ENCODE measurements around the gene PLCB1.
"Not testable (repeated sequence)": the region's sequence is repeated elsewhere in the genome, so short reads cannot be mapped to it uniquely, and the experiment has no call there.

The PLCB1 gene

DNA sequence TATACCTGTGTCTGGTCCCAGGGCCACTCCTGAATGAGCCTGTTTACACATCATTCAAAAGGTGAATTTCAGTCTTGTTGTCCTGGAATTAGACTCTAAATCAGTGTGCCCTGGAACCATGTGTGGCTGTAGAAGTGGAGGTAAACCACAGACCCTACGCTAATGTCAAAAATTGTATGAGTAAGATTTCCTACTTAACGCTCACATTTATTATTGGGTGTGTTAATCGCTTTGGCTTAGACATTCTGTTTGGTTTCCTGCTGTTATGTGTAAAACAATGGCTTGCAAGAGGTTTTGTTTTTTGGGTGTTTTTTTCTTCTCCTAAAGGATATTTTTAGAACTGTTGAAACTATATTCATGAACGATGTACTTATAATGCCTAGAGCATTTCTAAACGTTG is 19.3 kb downstream of the PLCB1 start:
- peaks cover 68% of the 10 kb centered on the region for H3K4me1 ChIP-seq (ENCODE audit: insufficient read depth, low read length)
- H3K4me3 ChIP-seq (ENCODE audit: low read depth in 1 of 2, low read length in 2 of 2): no peak overlapping the region
- H3K9me3 ChIP-seq (ENCODE audit: low read length): no peaks in the 10 kb centered on the region
- no peaks in the 10 kb centered on the region for H3K27me3 ChIP-seq (ENCODE audit: control insufficient read depth in 1 of 2, insufficient read depth in 2 of 2, low read length in 2 of 2)
- H3K36me3 ChIP-seq (ENCODE audit: insufficient read depth, low read length): no peaks in the 10 kb centered on the region
- H3K27ac ChIP-seq (ENCODE audit: low read depth, low read length): peak overlapping the region; percentile 32
- no peak overlapping the region for H3K9ac ChIP-seq (ENCODE audit: low read length)

DNA sequence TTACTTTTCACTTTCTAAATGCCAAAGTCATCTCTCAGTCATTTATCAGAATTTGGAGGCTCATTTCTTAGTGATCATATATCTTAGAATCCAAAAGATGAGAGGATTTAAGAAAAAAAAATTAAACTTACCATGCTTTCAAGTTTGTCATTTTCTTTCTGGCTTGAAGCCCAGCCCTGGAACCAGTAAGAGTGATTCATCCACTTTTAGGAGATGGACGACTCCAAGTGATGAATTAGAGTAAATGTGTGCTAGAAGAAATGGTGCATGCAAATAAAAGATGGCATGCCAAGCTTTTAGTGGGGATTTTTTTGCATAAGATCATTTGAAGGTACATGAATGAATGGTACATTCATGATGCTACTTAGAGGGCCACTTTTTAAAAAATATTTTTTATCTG is 20.1 kb downstream of the PLCB1 start:
- peaks cover 76% of the 10 kb centered on the region for H3K4me1 ChIP-seq (ENCODE audit: insufficient read depth, low read length)
- H3K27me3 ChIP-seq (ENCODE audit: control insufficient read depth in 1 of 2, insufficient read depth in 2 of 2, low read length in 2 of 2): no peaks in the 10 kb centered on the region
- no peak overlapping the region for H3K4me3 ChIP-seq (ENCODE audit: low read depth in 1 of 2, low read length in 2 of 2)
- no peaks in the 10 kb centered on the region for H3K36me3 ChIP-seq (ENCODE audit: insufficient read depth, low read length)
- no peaks in the 10 kb centered on the region for H3K9me3 ChIP-seq (ENCODE audit: low read length)
- no peak overlapping the region for H3K27ac ChIP-seq (ENCODE audit: low read depth, low read length)
- H3K9ac ChIP-seq (ENCODE audit: low read length): no peak overlapping the region

DNA sequence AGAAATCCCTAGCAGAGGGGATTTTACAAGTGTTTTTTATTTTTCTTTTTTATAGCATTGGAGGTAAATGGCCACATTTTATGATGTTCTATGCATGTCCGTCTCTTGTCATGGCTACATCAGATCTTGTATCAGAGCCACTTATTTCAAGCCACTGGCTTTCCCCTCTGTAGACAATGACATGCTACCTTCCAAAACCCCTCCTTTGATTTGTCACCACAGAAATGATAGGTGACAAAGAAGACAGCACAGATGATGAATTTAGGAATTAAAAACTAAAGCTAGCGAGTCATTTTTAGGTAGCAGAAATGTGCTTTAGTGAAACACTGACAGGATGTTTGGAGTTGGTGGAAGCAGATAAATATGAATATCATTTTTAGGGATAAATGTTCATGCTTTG is 20.8 kb downstream of the PLCB1 start:
- Histone ChIP-seq H3K4me3 (ENCODE audit: low read depth in 1 of 2, low read length in 2 of 2) (no peak overlapping the region), H3K27me3 (ENCODE audit: control insufficient read depth in 1 of 2, insufficient read depth in 2 of 2, low read length in 2 of 2) (no peaks in the 10 kb centered on the region), H3K9me3 (ENCODE audit: low read length) (no peaks in the 10 kb centered on the region), H3K27ac (ENCODE audit: low read depth, low read length) (no peak overlapping the region), H3K4me1 (ENCODE audit: insufficient read depth, low read length) (peaks cover 76% of the 10 kb centered on the region), H3K9ac (ENCODE audit: low read length) (no peak overlapping the region), H3K36me3 (ENCODE audit: insufficient read depth, low read length) (no peaks in the 10 kb centered on the region)

DNA sequence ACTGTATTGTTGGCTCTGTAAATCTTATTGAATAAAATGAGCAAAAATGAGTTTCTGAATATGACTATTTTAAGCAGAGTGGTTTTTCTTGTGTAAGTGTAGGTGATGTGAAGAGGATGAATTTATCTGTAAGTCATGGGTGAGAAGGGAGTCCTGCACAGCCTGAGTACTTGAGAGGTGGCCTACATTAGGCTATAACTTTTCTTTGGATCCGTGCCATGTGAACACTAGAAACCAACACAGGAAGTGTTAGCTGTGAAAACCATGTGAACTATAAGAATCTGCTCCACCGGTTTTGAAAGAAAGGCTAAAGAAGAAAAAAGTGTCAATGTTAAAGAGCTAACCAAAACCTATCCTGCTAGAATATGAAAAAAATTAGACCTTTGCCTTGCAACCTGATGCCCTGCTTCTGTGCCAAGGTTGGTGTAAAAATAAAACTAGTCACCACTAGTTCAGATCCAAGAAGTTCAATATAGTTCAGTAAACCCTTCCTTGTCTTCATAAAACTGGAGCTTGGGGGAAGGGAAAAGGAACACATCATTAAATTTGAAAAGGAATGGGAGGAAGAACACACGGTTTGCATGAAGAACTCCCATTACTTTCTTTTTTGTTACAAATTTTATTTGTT is 21.3 kb downstream of the PLCB1 start:
- Histone ChIP-seq H3K4me3 (ENCODE audit: low read depth in 1 of 2, low read length in 2 of 2) (no peak overlapping the region), H3K27me3 (ENCODE audit: control insufficient read depth in 1 of 2, insufficient read depth in 2 of 2, low read length in 2 of 2) (no peaks in the 10 kb centered on the region), H3K27ac (ENCODE audit: low read depth, low read length) (no peak overlapping the region), H3K4me1 (ENCODE audit: insufficient read depth, low read length) (peaks cover 70% of the 10 kb centered on the region), H3K9ac (ENCODE audit: low read length) (no peak overlapping the region), H3K9me3 (ENCODE audit: low read length) (no peaks in the 10 kb centered on the region), H3K36me3 (ENCODE audit: insufficient read depth, low read length) (no peaks in the 10 kb centered on the region)

DNA sequence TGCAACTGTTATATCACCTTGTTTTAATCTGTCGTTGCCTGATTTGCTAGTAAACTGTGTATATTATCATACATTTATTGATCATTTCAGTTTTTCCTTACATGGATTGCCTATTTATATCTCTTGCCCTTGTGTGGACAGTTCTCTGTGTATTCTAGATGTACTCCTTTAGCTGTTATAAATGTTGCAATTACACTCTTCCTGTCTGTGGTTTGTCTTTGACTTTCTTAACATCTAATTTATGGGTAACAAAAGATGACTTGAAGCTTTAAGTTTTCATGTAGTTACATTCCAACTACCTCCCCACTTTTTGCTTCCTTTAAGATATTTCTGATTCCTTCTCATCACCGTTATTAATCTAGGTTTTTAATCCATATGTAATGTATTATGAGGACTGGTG is 22.6 kb downstream of the PLCB1 start:
- Histone ChIP-seq H3K4me3 (ENCODE audit: low read depth in 1 of 2, low read length in 2 of 2) (no peak overlapping the region), H3K36me3 (ENCODE audit: insufficient read depth, low read length) (no peaks in the 10 kb centered on the region), H3K27me3 (ENCODE audit: control insufficient read depth in 1 of 2, insufficient read depth in 2 of 2, low read length in 2 of 2) (no peaks in the 10 kb centered on the region), H3K4me1 (ENCODE audit: insufficient read depth, low read length) (peaks cover 65% of the 10 kb centered on the region), H3K9me3 (ENCODE audit: low read length) (no peaks in the 10 kb centered on the region), H3K27ac (ENCODE audit: low read depth, low read length) (no peak overlapping the region), H3K9ac (ENCODE audit: low read length) (no peak overlapping the region)

DNA sequence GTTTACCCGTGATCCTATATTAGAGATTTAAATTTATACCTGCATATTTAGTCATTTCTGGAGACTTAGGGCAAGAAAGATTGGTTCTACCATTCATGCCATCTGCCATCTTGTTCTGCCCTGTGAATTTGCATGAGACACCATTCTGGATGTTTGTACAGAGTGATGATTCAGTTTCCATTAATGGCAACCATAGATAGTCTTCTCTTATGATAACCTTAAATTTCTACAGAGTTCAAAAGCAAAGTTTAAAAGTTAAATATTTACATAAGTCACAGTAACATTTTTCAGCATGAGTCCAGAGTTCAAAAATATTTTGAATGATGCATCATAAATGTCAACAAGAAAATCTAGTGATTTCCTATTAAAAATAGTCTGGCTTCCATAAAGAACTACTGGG is 23.2 kb downstream of the PLCB1 start:
- Histone ChIP-seq H3K9ac (ENCODE audit: low read length) (no peak overlapping the region), H3K36me3 (ENCODE audit: insufficient read depth, low read length) (no peaks in the 10 kb centered on the region), H3K27ac (ENCODE audit: low read depth, low read length) (no peak overlapping the region), H3K4me1 (ENCODE audit: insufficient read depth, low read length) (peaks cover 63% of the 10 kb centered on the region), H3K4me3 (ENCODE audit: low read depth in 1 of 2, low read length in 2 of 2) (no peak overlapping the region), H3K9me3 (ENCODE audit: low read length) (no peaks in the 10 kb centered on the region), H3K27me3 (ENCODE audit: control insufficient read depth in 1 of 2, insufficient read depth in 2 of 2, low read length in 2 of 2) (no peaks in the 10 kb centered on the region)

DNA sequence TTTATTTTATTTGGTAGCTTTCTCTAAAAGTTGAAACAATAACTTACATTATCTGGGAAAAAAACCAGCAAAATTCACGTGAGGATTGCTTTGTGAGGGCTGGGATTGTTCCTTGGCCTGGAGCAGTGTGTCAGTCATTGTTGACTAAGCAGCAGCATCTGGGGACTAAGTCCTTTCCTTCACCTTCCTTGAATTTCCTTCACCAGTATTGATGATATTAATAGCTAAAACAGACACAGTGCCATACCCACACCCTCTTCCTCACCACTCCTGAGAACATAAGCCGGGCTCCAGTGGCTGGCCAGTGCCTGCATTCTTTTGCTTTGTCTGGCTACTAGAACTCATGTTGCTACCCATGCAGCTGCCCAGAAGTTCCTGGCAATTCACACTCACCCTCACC is 23.7 kb downstream of the PLCB1 start:
- Histone ChIP-seq H3K4me3 (ENCODE audit: low read depth in 1 of 2, low read length in 2 of 2) (no peak overlapping the region), H3K27ac (ENCODE audit: low read depth, low read length) (no peak overlapping the region)

DNA sequence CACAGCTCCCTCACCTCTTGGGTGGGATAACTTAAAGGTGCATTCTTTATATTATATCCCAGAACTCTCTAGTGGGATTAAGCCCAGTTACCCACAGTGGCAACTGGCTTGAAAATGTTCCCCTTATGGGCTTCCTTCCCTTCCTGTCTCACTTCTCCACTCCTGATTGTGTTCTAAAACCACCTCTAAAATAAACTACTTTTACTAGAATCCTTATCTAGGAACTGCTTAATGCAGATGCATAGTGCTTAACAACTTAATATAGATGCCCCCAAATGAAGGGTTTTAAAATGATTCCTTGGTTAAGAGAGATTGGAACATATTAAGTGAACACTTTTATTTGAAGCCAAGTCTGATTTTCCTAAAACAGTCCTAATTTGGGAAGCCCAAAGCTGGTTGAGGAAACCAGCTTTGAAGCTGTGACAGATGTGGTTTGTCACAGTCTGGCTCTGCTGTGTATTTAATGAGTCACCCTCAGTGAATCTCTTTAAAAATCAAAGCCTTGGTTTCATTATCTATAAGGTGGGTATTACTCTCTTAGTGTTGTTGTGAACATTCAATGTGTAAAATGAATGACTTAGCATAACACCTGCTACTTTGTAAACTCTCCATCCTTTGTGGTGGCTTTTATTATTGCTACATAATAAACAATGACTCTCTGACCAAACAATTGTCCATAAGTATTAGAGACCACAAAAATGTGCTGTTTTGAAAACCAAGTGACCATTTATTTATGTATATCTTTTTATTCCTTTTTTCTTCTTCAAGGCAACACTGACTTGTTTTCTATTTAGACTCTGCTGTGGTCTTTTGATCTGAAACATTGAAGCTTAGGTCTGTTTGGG is 24.4 kb downstream of the PLCB1 start:
- Histone ChIP-seq H3K9me3 (ENCODE audit: low read length) (no peaks in the 10 kb centered on the region), H3K4me1 (ENCODE audit: insufficient read depth, low read length) (peaks cover 54% of the 10 kb centered on the region), H3K9ac (ENCODE audit: low read length) (no peak overlapping the region), H3K27ac (ENCODE audit: low read depth, low read length) (no peak overlapping the region), H3K27me3 (ENCODE audit: control insufficient read depth in 1 of 2, insufficient read depth in 2 of 2, low read length in 2 of 2) (no peaks in the 10 kb centered on the region), H3K36me3 (ENCODE audit: insufficient read depth, low read length) (no peaks in the 10 kb centered on the region), H3K4me3 (ENCODE audit: low read depth in 1 of 2, low read length in 2 of 2) (no peak overlapping the region)

More for the DNA sequence above, 23.7 kb downstream of the PLCB1 start:
- H3K9me3 ChIP-seq (ENCODE audit: low read length): no peaks in the 10 kb centered on the region
- peaks cover 57% of the 10 kb centered on the region for H3K4me1 ChIP-seq (ENCODE audit: insufficient read depth, low read length)
- H3K9ac ChIP-seq (ENCODE audit: low read length): no peak overlapping the region
- H3K36me3 ChIP-seq (ENCODE audit: insufficient read depth, low read length): no peaks in the 10 kb centered on the region
- H3K27me3 ChIP-seq (ENCODE audit: control insufficient read depth in 1 of 2, insufficient read depth in 2 of 2, low read length in 2 of 2): no peaks in the 10 kb centered on the region

DNA sequence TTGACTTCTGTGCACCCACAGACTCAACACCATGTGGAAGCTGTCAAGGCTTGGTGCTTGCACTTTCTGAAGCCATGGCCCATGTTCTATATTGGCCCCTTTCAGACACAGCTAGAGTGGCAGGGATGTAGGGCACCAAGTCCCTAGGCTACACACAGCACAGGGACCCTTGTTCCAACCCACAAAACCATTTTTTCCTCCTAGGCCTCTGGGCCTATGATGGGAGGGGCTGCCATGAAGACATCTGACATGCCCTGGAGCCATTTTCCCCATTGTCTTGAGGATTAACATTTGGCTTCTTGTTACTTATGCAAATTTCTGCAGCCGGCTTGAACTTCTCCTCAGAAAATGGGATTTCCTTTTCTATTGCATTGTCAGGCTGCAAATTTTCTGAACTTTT is 27.2 kb downstream of the PLCB1 start:
- not testable (repeated sequence) for H3K36me3 ChIP-seq (ENCODE audit: insufficient read depth, low read length); H3K9me3 ChIP-seq (ENCODE audit: low read length); H3K27ac ChIP-seq (ENCODE audit: low read depth, low read length); H3K4me3 ChIP-seq (ENCODE audit: low read depth in 1 of 2, low read length in 2 of 2); H3K27me3 ChIP-seq (ENCODE audit: control insufficient read depth in 1 of 2, insufficient read depth in 2 of 2, low read length in 2 of 2); H3K9ac ChIP-seq (ENCODE audit: low read length)
- peaks cover 43% of the 10 kb centered on the region for H3K4me1 ChIP-seq (ENCODE audit: insufficient read depth, low read length)

DNA sequence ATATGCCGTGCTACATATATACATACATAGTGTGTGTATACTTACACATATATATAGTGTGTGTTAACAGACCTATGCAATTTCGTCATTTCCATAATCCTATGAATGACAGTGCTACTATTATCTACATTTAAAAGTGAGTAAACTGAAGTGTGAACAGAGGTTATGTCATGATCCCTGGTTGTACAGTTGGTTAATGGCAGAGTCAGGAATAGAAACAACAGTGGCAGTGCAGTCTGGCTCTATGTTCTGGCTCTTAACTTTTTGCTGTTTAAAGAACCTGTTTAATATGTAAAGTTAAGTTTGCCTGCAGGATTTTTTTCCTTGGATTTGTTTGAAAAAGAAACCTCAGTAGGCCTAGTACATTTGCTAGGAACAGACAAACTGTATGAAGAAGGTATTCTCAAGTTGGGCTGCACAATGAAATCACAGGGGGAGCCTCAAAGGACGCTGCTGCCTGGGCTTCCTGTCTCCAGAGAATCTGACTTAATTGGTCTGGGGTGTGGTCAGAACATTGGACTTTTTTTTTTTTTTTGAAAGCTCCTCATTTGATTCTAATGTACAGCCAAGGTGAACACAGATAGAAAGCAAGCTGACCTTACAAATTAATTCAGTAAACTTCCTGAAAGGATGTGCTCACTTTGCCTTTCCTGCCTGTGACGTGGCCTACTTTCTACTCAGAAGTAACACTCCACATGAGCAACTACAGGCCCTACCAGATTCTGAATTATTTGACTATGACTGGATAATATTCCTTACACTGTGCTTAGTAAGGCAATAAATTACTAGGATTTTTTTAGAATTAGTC is 29.4 kb downstream of the PLCB1 start:
- no peak overlapping the region for H3K4me3 ChIP-seq (ENCODE audit: low read depth in 1 of 2, low read length in 2 of 2)
- H3K27ac ChIP-seq (ENCODE audit: low read depth, low read length): no peak overlapping the region

DNA sequence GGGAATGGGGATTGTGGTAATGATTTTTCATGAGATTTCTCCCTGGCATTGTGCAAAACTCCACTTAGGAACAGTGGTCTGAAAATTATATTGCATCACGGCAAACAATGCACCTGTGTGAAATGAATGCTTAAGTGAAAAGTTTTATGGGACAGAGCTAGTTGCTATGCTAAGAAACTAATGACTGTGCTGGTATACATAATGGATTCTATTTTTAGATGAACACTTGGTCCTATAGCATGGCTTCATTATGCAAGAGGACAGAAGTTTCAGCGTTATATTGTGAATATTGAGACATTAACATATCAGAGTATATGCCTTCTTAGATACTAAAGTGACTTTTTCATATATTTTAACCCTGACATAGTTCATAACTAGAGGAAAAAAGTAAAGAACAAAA is 30.5 kb downstream of the PLCB1 start:
- Histone ChIP-seq H3K27ac (ENCODE audit: low read depth, low read length) (no peak overlapping the region), H3K9ac (ENCODE audit: low read length) (no peak overlapping the region), H3K36me3 (ENCODE audit: insufficient read depth, low read length) (no peaks in the 10 kb centered on the region), H3K4me3 (ENCODE audit: low read depth in 1 of 2, low read length in 2 of 2) (no peak overlapping the region), H3K9me3 (ENCODE audit: low read length) (no peaks in the 10 kb centered on the region), H3K27me3 (ENCODE audit: control insufficient read depth in 1 of 2, insufficient read depth in 2 of 2, low read length in 2 of 2) (no peaks in the 10 kb centered on the region), H3K4me1 (ENCODE audit: insufficient read depth, low read length) (peaks cover 24% of the 10 kb centered on the region)

More for the DNA sequence above, 29.4 kb downstream of the PLCB1 start:
- no peak overlapping the region for H3K9ac ChIP-seq (ENCODE audit: low read length)
- H3K27me3 ChIP-seq (ENCODE audit: control insufficient read depth in 1 of 2, insufficient read depth in 2 of 2, low read length in 2 of 2): no peaks in the 10 kb centered on the region
- peaks cover 33% of the 10 kb centered on the region for H3K4me1 ChIP-seq (ENCODE audit: insufficient read depth, low read length)
- H3K36me3 ChIP-seq (ENCODE audit: insufficient read depth, low read length): no peaks in the 10 kb centered on the region
- H3K9me3 ChIP-seq (ENCODE audit: low read length): no peaks in the 10 kb centered on the region

All from muscle layer of colon (tissue), 2 donors.